ENCODE measurements around the gene MRPL14.

Gene MRPL14

DNA sequence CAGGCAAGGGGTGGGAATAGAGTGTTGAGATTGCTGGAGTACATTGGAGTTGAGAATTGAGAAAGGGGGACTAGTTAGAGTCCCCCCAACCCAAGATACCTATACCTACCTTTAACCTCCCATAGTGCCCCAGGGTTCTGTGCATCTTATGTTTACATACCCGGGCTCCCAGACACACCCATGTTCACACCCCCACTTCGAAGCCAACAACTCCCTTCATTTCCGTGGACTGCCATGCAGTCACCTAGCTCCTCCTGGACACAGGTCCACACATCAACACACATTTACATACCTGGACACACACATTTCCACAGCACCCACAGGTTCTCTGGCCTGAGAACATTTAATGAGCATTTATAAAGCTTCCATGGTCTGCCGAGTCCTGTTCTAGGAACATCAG lies 5.2 kb upstream of the MRPL14 start:
- H3K4me3 ChIP-seq (ENCODE audit: low read depth, low read length), result no peak overlapping the region
- no peak for TF ChIP-seq CTCF (IDR thresholded peaks at IDR 0.05; ENCODE audit: low read depth, low read length)

DNA sequence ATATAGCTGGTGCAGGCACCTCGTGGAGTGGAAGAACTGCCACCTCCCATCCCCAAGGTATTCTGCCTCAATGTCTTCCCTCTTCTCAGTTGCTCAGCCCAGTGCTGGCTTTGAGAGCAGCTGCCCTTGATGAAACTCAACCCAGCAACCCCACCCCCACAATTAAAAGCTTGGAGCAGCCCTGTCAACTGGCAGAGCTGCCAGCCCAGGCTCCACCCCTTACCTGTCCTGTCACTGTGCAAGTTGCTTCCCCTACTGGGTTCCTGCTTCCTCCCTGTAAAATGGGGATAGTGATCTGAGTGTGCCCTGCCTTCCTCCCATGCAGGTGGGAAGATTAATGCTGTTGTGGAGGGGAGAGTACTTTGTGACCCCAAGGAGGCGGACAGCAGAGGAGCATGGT lies 4.6 kb upstream of the MRPL14 start:
- TF ChIP-seq CTCF (IDR thresholded peaks at IDR 0.05; ENCODE audit: low read depth, low read length), result no peak

DNA sequence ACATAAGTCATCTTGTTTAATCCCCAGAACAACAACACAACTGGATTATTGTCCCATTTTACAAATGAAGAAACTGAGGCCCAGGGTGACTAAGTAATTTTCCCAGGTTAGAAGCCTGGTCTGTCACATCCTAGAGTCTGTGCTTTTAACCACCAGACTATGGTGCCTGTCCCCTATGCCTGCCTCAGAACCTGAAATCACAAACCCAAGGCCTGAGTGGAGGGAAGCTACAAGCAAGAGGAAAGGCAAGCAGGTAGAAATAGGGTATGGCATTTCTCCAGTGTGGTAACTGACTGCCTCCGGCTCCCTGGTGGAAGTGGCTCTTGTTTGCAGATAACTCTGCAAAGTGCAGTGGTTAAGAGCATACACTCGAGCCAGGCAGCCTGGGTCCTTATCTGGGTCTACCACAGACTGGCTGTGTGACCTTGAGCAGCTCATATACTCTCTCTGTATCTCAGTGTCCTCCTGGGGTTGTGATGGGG lies 2.6 kb upstream of the MRPL14 start:
- no peak overlapping the region for H3K4me3 ChIP-seq (ENCODE audit: low read depth, low read length)
- no peak for TF ChIP-seq CTCF (IDR thresholded peaks at IDR 0.05; ENCODE audit: low read depth, low read length)

More for the DNA sequence above, 4.6 kb upstream of the MRPL14 start:
- no peak overlapping the region for H3K4me3 ChIP-seq (ENCODE audit: low read depth, low read length)

DNA sequence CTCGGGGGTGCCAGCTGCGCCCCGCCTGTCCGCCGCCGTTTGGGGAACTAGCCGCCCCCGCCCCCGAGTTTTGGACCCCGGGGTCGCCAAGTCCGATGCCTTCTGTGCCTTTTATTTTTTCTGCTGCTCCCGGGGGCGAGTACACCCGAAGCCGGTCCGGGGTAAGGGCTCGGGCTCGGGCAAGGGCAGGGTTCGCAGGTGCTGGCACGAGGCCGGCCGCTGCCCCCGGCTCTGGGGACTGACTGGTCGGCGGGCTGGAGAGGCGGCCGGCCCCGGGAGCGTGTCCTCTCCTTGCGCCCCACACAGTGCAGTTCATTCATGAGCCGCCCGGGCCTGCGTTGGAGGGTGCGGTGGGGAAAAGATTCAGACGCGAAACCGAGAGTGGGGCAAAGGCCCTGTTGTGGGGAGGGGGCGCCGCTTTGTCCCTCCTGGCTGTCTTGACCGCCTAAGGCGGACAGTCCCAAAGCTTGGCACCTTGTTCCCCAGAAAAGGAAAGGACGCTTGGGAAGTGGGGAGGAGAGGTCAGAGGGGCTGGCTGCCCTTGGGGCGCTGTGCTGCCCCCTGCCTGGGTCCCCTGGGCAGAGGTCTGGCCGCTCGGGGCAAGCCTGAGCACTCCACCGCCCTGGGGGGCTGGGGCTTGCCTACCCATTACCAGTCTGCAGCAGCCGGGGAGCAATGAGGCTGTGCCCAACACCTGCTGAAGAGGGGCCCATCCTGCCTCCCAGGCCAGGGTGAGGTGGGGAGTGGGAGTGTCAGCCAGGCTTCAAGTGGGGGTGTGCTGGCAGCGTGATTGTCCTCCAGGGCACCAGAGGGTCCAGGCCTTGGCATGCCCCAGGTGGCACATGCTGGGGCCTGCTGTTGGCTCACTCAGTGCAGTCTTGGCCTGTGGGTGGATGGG lies 1.0 kb upstream of the MRPL14 start:
- H3K4me3 ChIP-seq (ENCODE audit: low read depth, low read length), result peak overlapping the region; percentile 85
- TF ChIP-seq CTCF (IDR thresholded peaks at IDR 0.05; ENCODE audit: low read depth, low read length), result 0 out of 2 replicates have a peak, but pooled peaks have one; percentile 6

DNA sequence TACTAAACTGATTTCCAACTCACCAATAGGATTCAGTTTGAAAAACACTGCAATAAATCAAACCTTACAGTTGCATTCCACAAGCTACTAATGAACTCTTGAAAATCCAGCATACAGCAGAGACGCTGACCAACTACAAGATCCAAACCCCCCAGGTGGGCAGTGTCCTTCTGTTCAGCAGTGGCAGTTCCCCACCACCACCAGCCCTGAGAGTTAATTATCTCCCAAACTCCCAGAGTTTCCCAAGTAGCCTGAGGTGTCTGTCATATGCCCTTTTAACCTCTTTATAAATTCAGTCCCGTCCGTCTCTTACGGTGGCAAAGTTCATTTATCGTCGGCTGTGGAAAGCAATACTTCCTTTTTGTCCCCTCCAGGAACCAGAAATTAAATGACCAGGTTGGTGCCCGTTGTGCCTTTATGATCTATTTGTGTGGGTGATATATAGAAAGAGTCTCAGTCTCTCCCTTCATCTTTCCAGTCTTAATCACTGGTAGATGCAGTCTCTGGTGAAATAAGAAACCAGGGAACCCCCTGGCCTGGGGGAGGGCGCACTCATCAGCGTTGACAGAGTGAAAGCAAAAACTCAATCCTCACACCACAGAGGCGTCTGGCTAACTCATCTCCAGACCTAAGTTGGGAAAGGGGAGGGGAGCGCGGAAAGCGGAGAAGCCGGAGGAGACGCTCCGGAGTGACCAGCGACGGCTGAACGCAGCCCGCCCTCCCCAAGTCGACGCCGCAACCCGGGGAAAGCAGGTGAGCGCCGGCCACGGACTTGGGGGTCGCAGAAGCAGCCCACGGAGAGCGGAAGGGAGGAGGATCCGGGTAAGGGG lies 717 bp downstream of the MRPL14 start:
- no peak for TF ChIP-seq CTCF (IDR thresholded peaks at IDR 0.05; ENCODE audit: low read depth, low read length)
- H3K4me3 ChIP-seq (ENCODE audit: low read depth, low read length), result peak overlapping the region; percentile 77

DNA sequence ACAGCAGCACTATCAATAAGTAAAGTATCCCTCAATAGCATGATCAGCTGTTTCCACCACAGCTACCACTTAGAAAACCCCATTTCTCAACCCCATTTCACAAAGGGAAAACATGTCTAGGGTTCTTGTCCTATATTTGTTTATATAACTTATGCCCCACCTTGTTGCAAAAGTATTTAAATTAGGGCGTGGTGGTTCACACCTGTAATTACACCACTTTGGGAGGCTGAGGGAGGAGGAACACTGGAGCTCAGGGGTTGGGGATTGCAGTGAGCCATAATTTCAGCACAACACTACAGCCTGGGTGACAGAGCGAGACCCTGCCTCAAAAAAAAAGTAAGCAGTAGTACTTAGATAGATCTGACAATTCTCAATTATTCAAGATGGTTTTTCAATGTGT lies 3.7 kb downstream of the MRPL14 start:
- no peak for TF ChIP-seq CTCF (IDR thresholded peaks at IDR 0.05; ENCODE audit: low read depth, low read length)
- H3K4me3 ChIP-seq (ENCODE audit: low read depth, low read length), result no peak overlapping the region

Data from WI38 (cell line).